ENCODE measurements around the gene CORIN. TPM values are rescaled to one million over a fixed set of nuclear protein-coding genes. Genes with fewer than 3 reads are reported as not detected.

Gene CORIN
- polyA plus RNA-seq, 1 of the 3 experiments (the other 2 are of a cell fraction) = 1.1 TPM

GRCh38 chr4:47667552-47667951 lies 170.3 kb downstream of the CORIN start:
- DNase-seq = no peak
- CTCF ChIA-PET = interaction anchor here (1.0 to 7.5 kb wide), 4 partner anchors 10 to 450 kb away, joined by 3 to 60 read pairs (median 22); no protein-coding TSS in a partner anchor
- 62% methylated on average over 3 of the region's 3 CpGs for WGBS (ENCODE audit: low lambda C conversion rate)

GRCh38 chr4:47664051-47664826 lies 173.6 kb downstream of the CORIN start:
- Histone ChIP-seq H3K79me2 (ENCODE audit: insufficient read depth) (no peaks in the 10 kb centered on the region), H3K9me2 (no peaks in the 10 kb centered on the region), H3K27ac (ENCODE audit: low read depth in 2 of 2, low read length in 1 of 2) (no peak overlapping the region), H3F3A (replicated peaks; ENCODE audit: insufficient read depth) (no peaks in the 10 kb centered on the region), H3K4me1 (ENCODE audit: control insufficient read depth in 1 of 2, insufficient read depth in 2 of 2, low read depth in 1 of 2, low read length in 1 of 2) (no peaks in the 10 kb centered on the region), H3K9ac (no peak overlapping the region), H4K20me1 (ENCODE audit: insufficient read depth) (no peaks in the 10 kb centered on the region), H3K9me3 (no peaks in the 10 kb centered on the region), H2AFZ (ENCODE audit: low read depth) (no peak overlapping the region), H3K27me3 (ENCODE audit: insufficient read depth) (no peaks in the 10 kb centered on the region), H3K36me3 (replicated peaks in 1 of 2; ENCODE audit: control insufficient read depth in 1 of 2, insufficient read depth in 2 of 2, low read length in 1 of 2) (no peaks in the 10 kb centered on the region), H3K4me2 (no peak overlapping the region), H3K4me3 (ENCODE audit: low read depth in 2 of 2, low read length in 1 of 2) (no peak overlapping the region)
- no peak for TF ChIP-seq NRF1 (IDR thresholded peaks at IDR 0.05; ENCODE audit: low read depth, low read length)
- TF ChIP-seq EZH2phosphoT487 (IDR thresholded peaks at IDR 0.05; ENCODE audit: borderline replicate concordance, low read depth) = no peak
- no peak for TF ChIP-seq PBX3 (IDR thresholded peaks at IDR 0.05)
- TF ChIP-seq RFX5 (IDR thresholded peaks at IDR 0.05; ENCODE audit: low read length) = no peak
- TF ChIP-seq, protein P1, sequence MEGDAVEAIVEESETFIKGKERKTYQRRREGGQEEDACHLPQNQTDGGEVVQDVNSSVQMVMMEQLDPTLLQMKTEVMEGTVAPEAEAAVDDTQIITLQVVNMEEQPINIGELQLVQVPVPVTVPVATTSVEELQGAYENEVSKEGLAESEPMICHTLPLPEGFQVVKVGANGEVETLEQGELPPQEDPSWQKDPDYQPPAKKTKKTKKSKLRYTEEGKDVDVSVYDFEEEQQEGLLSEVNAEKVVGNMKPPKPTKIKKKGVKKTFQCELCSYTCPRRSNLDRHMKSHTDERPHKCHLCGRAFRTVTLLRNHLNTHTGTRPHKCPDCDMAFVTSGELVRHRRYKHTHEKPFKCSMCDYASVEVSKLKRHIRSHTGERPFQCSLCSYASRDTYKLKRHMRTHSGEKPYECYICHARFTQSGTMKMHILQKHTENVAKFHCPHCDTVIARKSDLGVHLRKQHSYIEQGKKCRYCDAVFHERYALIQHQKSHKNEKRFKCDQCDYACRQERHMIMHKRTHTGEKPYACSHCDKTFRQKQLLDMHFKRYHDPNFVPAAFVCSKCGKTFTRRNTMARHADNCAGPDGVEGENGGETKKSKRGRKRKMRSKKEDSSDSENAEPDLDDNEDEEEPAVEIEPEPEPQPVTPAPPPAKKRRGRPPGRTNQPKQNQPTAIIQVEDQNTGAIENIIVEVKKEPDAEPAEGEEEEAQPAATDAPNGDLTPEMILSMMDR (IDR thresholded peaks at IDR 0.05) = no peak
- no peak for TF ChIP-seq CHD2 (IDR thresholded peaks at IDR 0.05; ENCODE audit: low read length, partially characterized antibody)
- no peak for TF ChIP-seq MEF2A (IDR thresholded peaks at IDR 0.05; ENCODE audit: borderline replicate concordance, low read depth)
- DNase-seq = no peak
- CTCF ChIA-PET = interaction anchor here (0.9 to 2.4 kb wide), 6 partner anchors 12 to 290 kb away, joined by 3 to 16 read pairs (median 4); partner anchors contain the start of gene CORIN
- WGBS (ENCODE audit: low lambda C conversion rate) = 81% methylated on average over 8 of the region's 8 CpGs
- POLR2A ChIA-PET = no interaction called here

More at GRCh38 chr4:47667552-47667951, 170.3 kb downstream of the CORIN start:
- no peaks in the 10 kb centered on the region for H3F3A ChIP-seq (replicated peaks; ENCODE audit: insufficient read depth)
- no peaks in the 10 kb centered on the region for H3K9me2 ChIP-seq
- H2AFZ ChIP-seq (ENCODE audit: low read depth) = no peak overlapping the region
- no peaks in the 10 kb centered on the region for H4K20me1 ChIP-seq (ENCODE audit: insufficient read depth)
- no peaks in the 10 kb centered on the region for H3K9me3 ChIP-seq
- no peaks in the 10 kb centered on the region for H3K4me1 ChIP-seq (ENCODE audit: control insufficient read depth in 1 of 2, insufficient read depth in 2 of 2, low read depth in 1 of 2, low read length in 1 of 2)
- no peaks in the 10 kb centered on the region for H3K27me3 ChIP-seq (ENCODE audit: insufficient read depth)
- no peak overlapping the region for H3K27ac ChIP-seq (ENCODE audit: low read depth in 2 of 2, low read length in 1 of 2)
- no peak overlapping the region for H3K9ac ChIP-seq
- TF ChIP-seq TCF12 (IDR thresholded peaks at IDR 0.05) = no peak
- no peak for TF ChIP-seq FOXJ3 (CRISPR knock-in tag; IDR thresholded peaks at IDR 0.05)
- no peak for TF ChIP-seq GABPA (IDR thresholded peaks at IDR 0.05; ENCODE audit: low read depth)
- peak; percentile 24; the same call in 1 of the 2 replicates for TF ChIP-seq JUND (IDR thresholded peaks at IDR 0.05)
- peak; percentile 42; the same call in 1 of the 2 replicates for TF ChIP-seq FOSL2 (IDR thresholded peaks at IDR 0.05; ENCODE audit: borderline replicate concordance, low read depth)
- no peak for TF ChIP-seq RFX5 (IDR thresholded peaks at IDR 0.05; ENCODE audit: low read length)
- POLR2A ChIA-PET = no interaction called here
- no peak overlapping the region for H3K4me3 ChIP-seq (ENCODE audit: low read depth in 2 of 2, low read length in 1 of 2)
- H3K4me2 ChIP-seq = no peak overlapping the region
- no peaks in the 10 kb centered on the region for H3K36me3 ChIP-seq (replicated peaks in 1 of 2; ENCODE audit: control insufficient read depth in 1 of 2, insufficient read depth in 2 of 2, low read length in 1 of 2)
- H3K79me2 ChIP-seq (ENCODE audit: insufficient read depth) = no peaks in the 10 kb centered on the region

Measured in SK-N-SH (cell line).